A549 (cell line): Measurements from ENCODE around the gene PMFBP1.

Experiments used
- CBX8 ChIP-seq: fragments of 200-600 bp; sonication (generic); IDR thresholded peaks from 2 replicates; pipeline ENCODE4 v1.6.1; 2016
- ESRRA ChIP-seq: fragments of 150-350 bp; IDR thresholded peaks from 2 replicates; pipeline ENCODE4 v1.6.1; 2014; ENCODE audit warnings: mild to moderate bottlenecking, low read length, borderline replicate concordance
- HDAC2 ChIP-seq: fragments of 200-600 bp; sonication (generic); IDR thresholded peaks from 2 replicates; pipeline ENCODE4 v1.6.1; 2016
- MYC ChIP-seq: IDR thresholded peaks from 2 replicates; pipeline ENCODE4 v1.6.1; 2012; ENCODE audit warnings: mild to moderate bottlenecking, inconsistent platforms, low read length, improper control_type of control experiment, borderline replicate concordance
- PHF8 ChIP-seq: fragments of 200-600 bp; sonication (generic); IDR thresholded peaks from 2 replicates; pipeline ENCODE4 v1.6.1; 2016; ENCODE audit warnings: low read depth, mild to moderate bottlenecking, antibody characterized with exemption, moderate library complexity, borderline replicate concordance
- POLR2A ChIP-seq: IDR thresholded peaks from 2 replicates; pipeline ENCODE4 v1.6.1; 2012; ENCODE audit warnings: mild to moderate bottlenecking, low read length
- RCOR1 ChIP-seq: fragments of 150-350 bp; IDR thresholded peaks from 2 replicates; pipeline ENCODE4 v1.6.1; 2014; ENCODE audit warnings: antibody characterized with exemption, low read length, low read depth
- TF ChIP-seq, protein P1 (sequence below): fragments of >200 bp; sonication (Bioruptor Twin); formaldehyde crosslinking; IDR thresholded peaks from 3 replicates; pipeline ENCODE4 v1.5.1; 2016
- TF ChIP-seq, protein P2 (sequence below): IDR thresholded peaks from 2 replicates; pipeline ENCODE4 v1.6.1; 2012
- TF ChIP-seq, protein P3 (sequence below): IDR thresholded peaks from 2 replicates; pipeline ENCODE4 v1.6.1; 2012

DNA sequence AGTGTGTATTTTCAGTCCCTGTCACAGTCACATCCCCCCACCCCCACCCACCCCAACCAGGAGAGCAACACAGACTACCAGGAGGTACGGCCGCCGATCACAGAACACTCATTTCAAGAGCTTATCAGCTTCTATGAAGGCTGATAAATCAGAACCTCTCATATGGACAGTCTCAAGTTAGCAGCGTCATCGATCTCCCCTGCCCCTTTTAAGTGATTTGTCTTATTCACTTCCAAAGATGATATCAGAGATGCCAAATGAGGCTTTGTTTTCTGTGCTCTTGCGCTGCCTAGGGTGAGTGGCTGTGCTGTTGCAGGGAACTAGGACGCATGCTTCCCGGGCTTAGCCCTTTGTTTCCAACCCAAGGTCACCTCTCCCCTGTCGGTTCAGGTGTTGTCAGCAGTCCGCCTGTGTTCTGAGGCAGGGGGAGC lies 26.8 kb upstream of the PMFBP1 start:
- TF ChIP-seq, protein P1, sequence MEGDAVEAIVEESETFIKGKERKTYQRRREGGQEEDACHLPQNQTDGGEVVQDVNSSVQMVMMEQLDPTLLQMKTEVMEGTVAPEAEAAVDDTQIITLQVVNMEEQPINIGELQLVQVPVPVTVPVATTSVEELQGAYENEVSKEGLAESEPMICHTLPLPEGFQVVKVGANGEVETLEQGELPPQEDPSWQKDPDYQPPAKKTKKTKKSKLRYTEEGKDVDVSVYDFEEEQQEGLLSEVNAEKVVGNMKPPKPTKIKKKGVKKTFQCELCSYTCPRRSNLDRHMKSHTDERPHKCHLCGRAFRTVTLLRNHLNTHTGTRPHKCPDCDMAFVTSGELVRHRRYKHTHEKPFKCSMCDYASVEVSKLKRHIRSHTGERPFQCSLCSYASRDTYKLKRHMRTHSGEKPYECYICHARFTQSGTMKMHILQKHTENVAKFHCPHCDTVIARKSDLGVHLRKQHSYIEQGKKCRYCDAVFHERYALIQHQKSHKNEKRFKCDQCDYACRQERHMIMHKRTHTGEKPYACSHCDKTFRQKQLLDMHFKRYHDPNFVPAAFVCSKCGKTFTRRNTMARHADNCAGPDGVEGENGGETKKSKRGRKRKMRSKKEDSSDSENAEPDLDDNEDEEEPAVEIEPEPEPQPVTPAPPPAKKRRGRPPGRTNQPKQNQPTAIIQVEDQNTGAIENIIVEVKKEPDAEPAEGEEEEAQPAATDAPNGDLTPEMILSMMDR = no peak
- TF ChIP-seq POLR2A (no peak), MYC (no peak), CBX8 (no peak), RCOR1 (no peak), ESRRA (no peak), HDAC2 (no peak), PHF8 (no peak)
- TF ChIP-seq, protein P2, sequence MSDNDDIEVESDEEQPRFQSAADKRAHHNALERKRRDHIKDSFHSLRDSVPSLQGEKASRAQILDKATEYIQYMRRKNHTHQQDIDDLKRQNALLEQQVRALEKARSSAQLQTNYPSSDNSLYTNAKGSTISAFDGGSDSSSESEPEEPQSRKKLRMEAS = no peak
- TF ChIP-seq, protein P3, sequence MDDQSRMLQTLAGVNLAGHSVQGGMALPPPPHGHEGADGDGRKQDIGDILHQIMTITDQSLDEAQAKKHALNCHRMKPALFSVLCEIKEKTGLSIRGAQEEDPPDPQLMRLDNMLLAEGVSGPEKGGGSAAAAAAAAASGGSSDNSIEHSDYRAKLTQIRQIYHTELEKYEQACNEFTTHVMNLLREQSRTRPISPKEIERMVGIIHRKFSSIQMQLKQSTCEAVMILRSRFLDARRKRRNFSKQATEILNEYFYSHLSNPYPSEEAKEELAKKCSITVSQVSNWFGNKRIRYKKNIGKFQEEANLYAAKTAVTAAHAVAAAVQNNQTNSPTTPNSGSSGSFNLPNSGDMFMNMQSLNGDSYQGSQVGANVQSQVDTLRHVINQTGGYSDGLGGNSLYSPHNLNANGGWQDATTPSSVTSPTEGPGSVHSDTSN = no peak
